Bone marrow (tissue), 2 donors: Measurements from ENCODE around the gene DNAH6.

ENCODE experiments used
- DNase-seq, 2 donors: peaks; one replicate each; lab custom pipeline; 2025; lab: John Stamatoyannopoulos, UW

The DNAH6 gene

DNA sequence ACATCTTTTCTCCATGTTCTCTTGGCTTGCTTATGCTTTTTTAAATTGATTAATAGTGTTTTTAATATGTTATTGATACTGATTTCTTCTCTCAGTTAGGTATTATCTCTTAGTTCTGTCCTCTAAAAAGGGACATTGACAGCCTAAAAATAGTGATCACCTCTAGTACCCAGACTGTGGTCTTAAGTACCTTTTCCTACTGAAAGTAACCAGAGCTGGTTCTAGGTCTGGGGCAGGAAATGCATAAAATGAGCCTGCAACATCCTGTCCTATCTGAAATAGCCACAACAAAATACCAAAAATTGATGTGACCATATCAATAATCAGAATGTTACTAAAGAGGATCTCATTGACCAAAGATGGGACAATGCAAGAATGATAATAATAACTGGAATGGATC, 113.3 kb downstream of the DNAH6 start:
- no peak for DNase-seq

- DNase-seq, result no peak
These were observed 114.7 kb downstream of the DNAH6 start for GRCh38 chr2:84631047-84631446.

GRCh38 chr2:84631985-84632384, 115.7 kb downstream of the DNAH6 start:
- no peak for DNase-seq

DNA sequence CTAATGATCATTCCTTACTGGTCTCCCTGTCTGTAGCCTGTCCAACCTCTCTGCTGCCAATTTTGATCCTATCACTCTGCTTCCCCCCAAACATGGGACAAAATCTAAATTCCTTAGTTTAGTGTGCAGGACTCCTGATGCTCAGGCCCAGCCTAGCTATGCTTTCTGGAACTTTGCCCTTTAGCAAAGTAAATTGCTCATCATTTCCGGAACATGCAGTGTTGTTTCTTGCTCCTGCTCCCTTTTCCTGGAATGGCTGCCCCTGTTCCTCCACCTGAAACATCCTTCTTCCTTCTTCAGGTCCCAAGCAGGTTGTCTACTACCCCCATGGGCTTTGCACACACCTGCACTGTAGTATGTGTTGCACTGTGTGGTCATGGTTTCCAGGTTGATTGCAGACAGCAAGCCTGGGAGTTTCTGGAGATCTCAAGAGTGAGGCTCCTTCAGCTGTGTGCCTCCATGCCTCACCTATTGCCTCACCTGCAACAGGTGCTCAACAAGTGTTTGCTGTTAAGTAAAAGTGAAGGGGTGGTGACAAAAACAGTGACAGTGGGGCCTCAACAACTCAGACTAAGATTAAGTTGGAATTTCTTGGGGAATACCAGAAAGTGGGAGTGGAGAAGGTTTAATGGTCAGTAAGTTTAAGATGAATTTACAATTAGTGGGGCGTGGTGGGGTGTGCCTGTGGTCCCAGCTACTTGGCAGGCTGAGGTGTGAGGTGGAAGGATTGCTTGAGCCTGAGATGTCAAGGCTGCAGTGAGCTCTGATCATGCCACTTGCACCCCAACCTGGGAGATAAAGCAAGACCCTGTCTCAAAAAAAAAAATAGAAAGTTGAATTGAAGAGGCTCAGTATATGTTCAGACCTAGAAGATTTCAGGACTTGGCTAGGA, 120.0 kb downstream of the DNAH6 start:
- no peak for DNase-seq

- DNase-seq, result no peak
These were observed 123.5 kb downstream of the DNAH6 start for GRCh38 chr2:84639751-84640150.

- DNase-seq, result no peak
These were observed 124.1 kb downstream of the DNAH6 start for GRCh38 chr2:84640411-84640810.

- no peak for DNase-seq
These were observed 124.7 kb downstream of the DNAH6 start for GRCh38 chr2:84641021-84641420.

GRCh38 chr2:84643991-84644390, 127.7 kb downstream of the DNAH6 start:
- DNase-seq, result no peak

DNA sequence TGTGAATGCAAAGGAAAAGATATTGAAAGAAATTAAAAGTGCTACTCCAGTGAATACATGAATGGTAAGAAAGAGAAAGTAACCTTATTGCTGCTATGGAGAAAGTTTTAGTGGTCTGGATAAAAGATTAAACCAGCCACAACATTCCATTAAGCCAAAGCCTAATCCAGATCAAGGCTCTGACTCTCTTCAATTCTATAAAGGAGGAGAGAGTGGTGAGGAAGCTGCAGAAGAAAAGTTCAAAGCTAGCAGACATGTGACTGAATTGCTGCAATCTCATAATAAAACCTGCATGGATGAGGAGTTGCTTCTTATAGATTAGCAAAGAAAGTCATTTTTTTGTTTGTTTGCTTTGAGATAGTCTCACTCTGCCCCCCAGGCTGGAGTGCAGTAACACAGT, 130.2 kb downstream of the DNAH6 start:
- no peak for DNase-seq

DNA sequence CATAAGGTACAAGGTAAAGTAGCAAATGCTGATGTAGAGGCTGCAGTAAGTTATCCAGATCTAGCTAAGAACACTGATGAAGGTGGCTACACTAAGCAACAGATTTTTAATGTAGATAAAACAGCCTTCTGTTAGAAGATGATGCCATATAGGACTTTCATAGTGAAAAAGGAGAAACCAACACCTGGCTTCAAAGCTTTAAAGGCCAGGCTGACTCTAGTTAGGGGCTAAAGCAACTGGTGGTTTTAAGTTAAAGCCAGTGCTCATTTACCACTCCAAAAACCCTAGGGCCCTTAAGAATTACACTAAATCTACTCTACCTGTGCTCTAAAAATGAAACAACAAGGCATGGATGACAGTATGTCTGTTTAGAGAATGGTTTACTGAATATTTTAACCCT, 131.0 kb downstream of the DNAH6 start:
- DNase-seq, result no peak

DNA sequence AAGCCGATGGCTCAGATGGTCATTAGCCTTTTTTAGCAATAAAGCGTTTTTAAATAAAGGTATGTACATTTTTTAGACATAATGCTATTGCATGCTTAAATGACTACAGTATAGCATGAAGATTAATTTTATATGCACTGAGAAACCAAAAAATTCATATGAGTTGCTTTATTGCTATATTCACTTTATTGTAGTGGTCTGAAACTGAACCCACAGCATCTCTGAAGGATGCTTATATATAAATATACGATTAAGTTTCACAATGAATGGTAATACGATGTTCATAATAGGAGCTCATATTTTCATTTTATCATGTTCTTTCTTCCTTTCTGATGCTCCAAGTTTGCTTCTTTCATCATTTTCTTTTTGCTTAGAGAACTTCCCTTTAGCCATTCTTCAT, 132.8 kb downstream of the DNAH6 start:
- DNase-seq, result no peak

GRCh38 chr2:84649487-84650142, 133.3 kb downstream of the DNAH6 start:
- no peak for DNase-seq

DNA sequence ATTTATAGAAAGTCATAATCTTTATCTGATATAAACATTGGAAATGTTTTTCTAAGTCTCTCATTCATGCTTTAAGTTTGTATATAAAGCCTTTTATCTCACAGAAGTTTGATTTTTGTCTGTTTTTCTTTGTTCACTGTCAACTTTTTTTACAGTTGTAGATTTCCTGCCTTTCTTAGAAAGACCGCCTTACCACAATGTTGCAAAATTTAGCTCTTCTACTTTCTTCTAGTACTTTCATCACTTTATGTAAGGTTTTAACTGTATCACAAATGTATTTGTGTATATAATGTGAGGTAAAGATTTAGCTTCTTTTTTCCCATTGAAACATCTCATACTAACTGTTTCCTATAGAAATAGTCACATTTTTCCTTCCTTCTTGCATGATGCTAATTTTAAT, 136.1 kb downstream of the DNAH6 start:
- DNase-seq, result no peak

- DNase-seq, result no peak
These were observed 137.0 kb downstream of the DNAH6 start for GRCh38 chr2:84653302-84653701.

DNA sequence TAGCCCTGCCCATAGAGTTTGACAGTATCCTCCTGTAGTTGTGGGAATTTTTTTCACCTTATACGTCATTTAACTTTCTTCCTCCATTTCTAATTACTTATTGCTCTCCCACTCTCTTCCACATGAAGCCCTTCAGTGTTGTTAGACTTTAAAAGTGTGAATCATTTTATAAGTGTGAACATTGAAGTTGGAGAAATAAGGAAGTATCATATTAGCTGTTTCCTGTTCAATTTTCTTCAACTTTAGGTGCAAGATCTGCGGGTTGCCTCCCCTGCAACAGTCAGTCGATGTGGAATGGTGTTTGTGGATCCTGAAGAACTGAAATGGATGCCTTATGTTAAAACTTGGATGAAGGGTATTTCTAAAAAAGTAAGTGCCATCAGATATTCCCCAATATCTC, 138.1 kb downstream of the DNAH6 start:
- DNase-seq, result no peak

- DNase-seq, result no peak
These were observed 152.8 kb downstream of the DNAH6 start for GRCh38 chr2:84669122-84669521.

DNA sequence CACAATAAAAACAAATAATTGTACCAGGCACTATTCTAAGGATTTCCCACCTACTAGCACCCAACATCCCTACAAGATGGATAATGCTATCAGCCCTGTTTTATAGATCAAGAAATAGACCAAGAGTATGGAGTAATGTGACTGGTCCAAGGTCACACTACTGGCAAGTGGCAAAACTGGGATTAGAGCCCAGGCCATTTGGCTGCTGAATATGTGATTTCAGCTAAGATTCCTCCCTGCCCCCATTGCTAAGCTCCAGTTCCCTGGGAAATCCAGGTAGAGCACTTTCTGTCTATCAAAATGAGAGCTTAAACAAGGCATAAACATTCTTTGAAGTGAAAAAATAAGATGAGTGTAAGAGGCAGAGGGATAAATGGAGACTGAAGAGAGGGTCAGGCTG, 157.8 kb downstream of the DNAH6 start:
- DNase-seq, result no peak

GRCh38 chr2:84674586-84674985, 158.3 kb downstream of the DNAH6 start:
- DNase-seq, result no peak

- DNase-seq, result no peak
These were observed 160.0 kb downstream of the DNAH6 start for GRCh38 chr2:84676295-84676694.

DNA sequence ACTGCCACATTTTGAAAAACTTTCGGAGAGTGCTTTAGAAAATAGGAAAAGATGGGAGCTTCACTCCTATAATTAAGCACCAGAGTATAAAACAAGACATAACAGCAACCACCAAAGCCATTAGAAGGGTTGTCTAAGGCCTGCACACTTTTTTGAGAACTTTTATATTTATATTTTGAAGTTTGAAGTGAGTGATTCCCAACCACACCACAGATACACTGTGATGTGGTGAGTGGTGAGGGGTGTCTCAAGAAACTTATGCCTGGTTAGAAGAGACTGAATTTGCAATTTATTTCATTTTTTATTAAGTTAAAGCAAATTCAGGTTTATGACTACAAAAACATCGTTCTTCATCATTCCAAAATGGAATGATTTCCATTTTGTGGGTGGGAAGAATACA, 161.9 kb downstream of the DNAH6 start:
- no peak for DNase-seq

DNA sequence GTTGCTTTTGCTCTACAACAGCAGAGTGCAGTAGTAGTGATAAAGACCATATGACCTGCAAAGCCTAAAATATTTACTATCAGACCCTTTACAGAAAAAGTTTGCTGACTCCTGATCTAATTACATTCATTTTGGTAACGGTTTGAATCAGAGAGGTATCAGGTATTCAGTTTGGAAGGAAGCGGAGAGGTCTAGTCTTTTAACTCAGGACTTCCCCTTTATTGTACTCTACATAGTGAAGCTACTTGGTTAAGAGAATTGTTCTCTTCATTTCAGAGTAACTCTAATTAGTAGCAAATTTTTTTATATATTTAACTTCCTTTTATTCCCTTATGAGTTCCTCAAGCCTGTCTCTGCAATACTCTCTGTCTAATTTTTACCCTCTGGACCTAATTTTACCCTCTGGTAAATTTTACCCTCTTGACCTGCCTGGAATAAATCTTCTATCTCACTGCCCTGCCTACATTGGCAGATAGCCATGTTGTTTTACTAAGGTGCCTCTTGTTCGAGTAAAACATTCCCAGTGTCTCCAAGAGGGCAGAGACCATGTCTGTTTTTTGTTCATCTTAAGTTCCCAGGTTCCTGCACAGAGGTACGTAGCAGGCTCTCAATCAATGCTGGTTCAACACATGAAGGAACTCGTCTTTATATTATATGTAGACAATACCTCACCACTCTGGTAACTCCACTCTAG, 170.6 kb downstream of the DNAH6 start:
- no peak for DNase-seq

DNA sequence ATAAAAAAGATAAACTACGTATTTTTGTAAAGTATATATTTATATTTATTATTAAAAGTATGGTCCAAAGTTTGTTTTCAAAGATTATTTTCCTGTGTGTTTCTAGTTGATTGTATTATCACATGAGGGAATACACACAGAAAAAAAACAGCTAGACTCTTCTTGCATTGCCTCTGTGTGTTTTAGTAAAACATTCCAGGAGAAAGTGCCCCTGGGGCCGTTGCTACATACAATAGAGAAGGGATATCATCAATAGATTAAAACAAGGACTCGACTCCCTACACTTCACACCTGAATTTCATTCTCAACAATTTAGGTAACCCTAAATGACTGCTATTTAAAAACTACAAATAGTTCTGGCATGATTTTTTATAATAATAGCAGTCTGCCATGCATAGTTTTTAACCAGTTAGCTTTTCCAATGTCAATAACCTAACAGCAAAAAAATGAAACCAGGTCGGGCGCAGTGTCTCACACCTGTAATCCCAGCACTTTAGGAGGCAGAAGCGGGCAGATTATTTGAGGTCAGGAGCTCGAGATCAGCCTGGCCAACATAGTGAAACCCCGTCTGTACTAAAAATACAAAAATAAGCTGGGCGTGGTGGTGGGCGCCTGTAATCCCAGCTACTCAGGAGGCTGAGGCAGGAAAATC, 171.3 kb downstream of the DNAH6 start:
- no peak for DNase-seq
